ENCODE results near the gene NEUROD2. TPM values are rescaled to one million over a fixed set of nuclear protein-coding genes. Genes with fewer than 3 reads are reported as not detected.
A peak's percentile ranks its signal among the peaks of the same experiment; 100 is the strongest.

Gene NEUROD2
- total and polyA plus RNA-seq, 2 of the 13 experiments (the other 11 are each of a cell fraction or from before 2014, with no cell fraction given): not detected

GRCh38 chr17:39573447-39574298 is 34.0 kb downstream of the NEUROD2 start (continued):
- TF ChIP-seq XRCC5 (optimal IDR thresholded peaks at IDR 0.05; ENCODE audit: low read length) (peak; percentile 34), ARID4A (CRISPR knock-in tag; IDR thresholded peaks at IDR 0.05; ENCODE audit: borderline replicate concordance) (peak; percentile 37; the same call in 1 of the 2 replicates), ZNF225 (CRISPR knock-in tag; IDR thresholded peaks at IDR 0.05) (0 out of 2 replicates have a peak, but pooled peaks have one; percentile 24), HOXD1 (CRISPR knock-in tag; IDR thresholded peaks at IDR 0.05) (no peak), ZNF546 (CRISPR knock-in tag; conservative IDR thresholded peaks at IDR 0.05) (peak; percentile 55; the same call in 1 of the 2 replicates), ZNF251 (CRISPR knock-in tag; IDR thresholded peaks at IDR 0.05) (no peak), ELK4 (CRISPR knock-in tag; IDR thresholded peaks at IDR 0.05; ENCODE audit: borderline replicate concordance) (no peak), CHCHD3 (CRISPR knock-in tag; IDR thresholded peaks at IDR 0.05) (0 out of 2 replicates have a peak, but pooled peaks have one; percentile 24), ZNF235 (CRISPR knock-in tag; IDR thresholded peaks at IDR 0.05; ENCODE audit: borderline replicate concordance) (no peak), MTF2 (CRISPR knock-in tag; IDR thresholded peaks at IDR 0.05; ENCODE audit: borderline replicate concordance) (peak; percentile 85; the same call in 1 of the 2 replicates), ZNF121 (CRISPR knock-in tag; IDR thresholded peaks at IDR 0.05) (no peak), GABPB1 (CRISPR knock-in tag; IDR thresholded peaks at IDR 0.05) (peak; percentile 56; the same call in 1 of the 2 replicates), ZNF280D (CRISPR knock-in tag; IDR thresholded peaks at IDR 0.05) (0 out of 2 replicates have a peak, but pooled peaks have one; percentile 45), PITX1 (CRISPR knock-in tag; IDR thresholded peaks at IDR 0.05) (peak; percentile 52), AGO2 (optimal IDR thresholded peaks at IDR 0.05; ENCODE audit: low read depth, low read length) (peak; percentile 27), HOXA3 (CRISPR knock-in tag; IDR thresholded peaks at IDR 0.05) (peak; percentile 54; the same call in 1 of the 2 replicates), HNF4A (CRISPR knock-in tag; IDR thresholded peaks at IDR 0.05) (no peak), FOXO1 (CRISPR knock-in tag; IDR thresholded peaks at IDR 0.05) (no peak), ZNF615 (CRISPR knock-in tag; IDR thresholded peaks at IDR 0.05; ENCODE audit: borderline replicate concordance) (no peak), SP1 (IDR thresholded peaks at IDR 0.05) (no peak), SP1 (CRISPR knock-in tag; IDR thresholded peaks at IDR 0.05) (peak; percentile 42; the same call in 1 of the 2 replicates), PHF21A (CRISPR knock-in tag; IDR thresholded peaks at IDR 0.05) (peak; percentile 26; the same call in 1 of the 2 replicates)

Measured in HepG2 (cell line).